GM18870 (cell line): ENCODE measurements around the gene CDKAL1.

Source experiments
- ATAC-seq: cut with Tn5 transposase; IDR thresholded peaks from one replicate; pipeline ENCODE4 v1.9.1; 2021; ENCODE audit warnings: moderate library complexity; ENCODE audit not compliant: unreplicated experiment

The CDKAL1 gene

GRCh38 chr6:20909621-20910020 lies 375.4 kb downstream of the CDKAL1 start:
- ATAC-seq: no peak

DNA sequence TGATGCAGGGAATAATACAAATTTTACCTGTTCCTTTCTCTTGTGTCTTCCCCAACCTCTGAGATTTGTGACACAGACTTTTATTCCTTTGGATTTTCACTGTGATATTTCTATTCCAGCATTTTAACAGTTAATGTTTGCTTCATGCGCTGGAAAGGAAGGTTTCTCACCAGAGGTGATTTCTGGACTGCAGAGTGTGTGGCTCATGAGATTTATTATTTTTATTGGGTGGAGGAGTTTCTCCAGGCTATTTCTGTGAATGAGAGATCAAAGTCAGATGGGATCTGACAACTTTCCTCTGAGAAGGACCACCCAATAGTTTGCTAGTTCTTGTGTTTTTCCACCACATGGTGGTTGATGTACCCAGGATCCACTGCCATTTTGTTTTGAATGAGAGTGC lies 377.5 kb downstream of the CDKAL1 start:
- ATAC-seq: no peak

DNA sequence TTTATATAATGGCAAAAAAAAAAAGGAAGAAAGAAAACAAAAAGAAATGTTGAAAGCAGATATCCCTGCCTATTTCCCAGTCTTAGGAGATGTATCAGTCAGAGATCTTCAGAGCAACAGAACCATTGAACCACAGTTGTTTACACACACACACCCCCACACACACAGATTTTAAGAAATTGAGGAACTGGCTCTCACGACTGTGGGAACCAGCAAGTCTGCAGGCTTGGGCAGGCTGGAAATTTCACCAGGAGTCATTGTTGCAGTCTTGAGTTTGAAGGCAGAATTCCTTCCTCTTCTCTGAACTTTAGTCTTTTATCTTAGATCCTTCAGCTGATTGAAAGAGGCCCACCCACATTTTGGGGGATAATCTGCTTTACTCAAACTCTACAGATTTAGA lies 380.9 kb downstream of the CDKAL1 start:
- ATAC-seq: no peak

DNA sequence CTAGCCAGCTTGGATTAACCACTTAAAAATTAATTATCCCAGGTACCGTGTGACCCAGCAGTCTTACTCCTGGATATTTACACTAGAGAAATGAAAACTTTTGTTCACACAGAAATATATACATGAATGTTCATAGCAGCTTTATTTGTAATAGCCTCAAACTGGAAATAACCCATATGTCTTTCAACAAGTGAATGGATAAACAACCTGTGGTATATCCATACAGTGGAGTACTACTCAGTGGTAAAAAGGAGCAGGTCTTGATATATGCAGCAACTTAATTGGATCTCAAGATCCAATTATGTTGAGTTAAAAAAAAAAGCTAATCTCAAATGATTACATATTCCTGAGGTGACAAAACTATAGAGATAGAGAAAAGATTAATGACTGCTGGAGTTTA lies 381.4 kb downstream of the CDKAL1 start:
- ATAC-seq: no peak

- ATAC-seq: no peak
Observed at GRCh38 chr6:20916086-20916485, 381.8 kb downstream of the CDKAL1 start.

DNA sequence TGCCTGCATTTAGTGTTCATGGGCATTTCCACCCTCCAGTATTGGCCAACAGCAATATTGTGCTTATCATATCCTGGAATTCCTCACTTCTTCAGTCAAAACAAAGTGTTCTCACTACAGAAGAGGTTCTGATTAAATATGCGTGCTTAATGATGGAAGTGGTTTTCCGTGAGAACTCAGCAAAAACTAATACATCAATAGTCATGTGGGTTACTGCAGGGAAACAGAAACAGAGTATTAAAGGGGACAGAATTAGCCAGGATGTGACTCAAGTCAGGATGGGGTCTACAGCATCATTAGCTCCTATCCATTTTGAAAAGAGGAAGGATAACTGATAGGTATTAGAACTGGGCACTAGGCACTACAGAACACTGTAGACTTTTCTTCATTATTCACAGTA lies 384.6 kb downstream of the CDKAL1 start:
- ATAC-seq: no peak

- ATAC-seq: peak; percentile 91
Observed at GRCh38 chr6:20919677-20920385, 385.6 kb downstream of the CDKAL1 start.

DNA sequence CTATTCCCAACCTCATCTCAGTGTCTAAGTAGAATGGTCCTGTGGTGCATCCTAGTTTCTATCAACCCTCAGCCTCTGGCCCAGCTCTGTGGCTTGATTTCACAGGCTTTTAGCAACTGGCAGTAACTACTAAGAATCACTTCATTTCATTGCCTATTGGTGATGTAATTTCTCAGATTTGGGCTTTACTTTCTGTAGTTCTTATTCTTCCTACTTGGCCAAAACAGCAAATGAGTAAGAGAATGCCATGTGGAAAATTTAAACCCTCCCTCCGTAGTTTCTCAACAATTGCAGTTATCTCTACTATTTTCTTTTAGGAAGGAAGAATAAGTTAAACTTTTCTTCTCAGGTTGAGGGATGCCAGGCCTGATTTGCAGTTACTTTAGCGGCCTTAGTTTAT lies 387.3 kb downstream of the CDKAL1 start:
- ATAC-seq: no peak

DNA sequence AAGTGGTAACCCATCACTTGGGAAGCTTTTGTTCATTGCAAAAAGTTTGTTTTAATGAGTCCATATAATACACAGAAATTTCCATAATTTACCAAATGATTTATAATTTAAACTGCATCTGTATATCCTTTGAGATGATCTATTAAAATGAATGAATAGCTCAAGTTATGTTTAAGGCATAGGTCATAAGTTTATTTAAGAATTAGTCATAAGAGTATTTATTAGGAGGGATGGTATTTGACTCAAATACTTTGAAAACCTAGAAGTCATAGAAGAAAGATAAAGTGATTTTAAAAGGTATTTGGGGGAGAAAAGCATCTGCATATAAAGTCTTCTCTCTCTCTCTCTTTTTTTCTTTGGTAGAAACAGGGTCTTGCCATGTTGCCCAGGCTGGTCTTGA lies 388.5 kb downstream of the CDKAL1 start:
- no peak for ATAC-seq

DNA sequence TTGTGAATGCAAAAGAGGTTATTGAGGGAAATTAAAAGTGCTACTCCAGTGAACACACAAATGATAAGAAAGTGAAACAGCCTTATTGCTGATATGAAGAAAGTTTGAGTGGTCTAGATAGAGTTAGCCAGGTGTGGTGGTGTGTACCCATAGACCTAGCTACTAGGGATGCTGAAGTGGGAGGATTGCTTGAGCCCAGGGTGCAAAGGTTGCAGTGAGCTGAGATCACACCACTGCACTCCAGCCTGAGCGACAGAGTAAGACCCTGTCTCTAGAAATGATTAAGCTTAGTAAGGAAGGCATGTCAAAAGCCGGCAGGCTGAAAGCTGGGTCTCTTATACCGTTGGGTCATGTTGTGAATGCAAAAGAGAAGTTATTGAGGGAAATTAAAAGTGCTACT lies 389.8 kb downstream of the CDKAL1 start:
- ATAC-seq: peak; percentile 37

DNA sequence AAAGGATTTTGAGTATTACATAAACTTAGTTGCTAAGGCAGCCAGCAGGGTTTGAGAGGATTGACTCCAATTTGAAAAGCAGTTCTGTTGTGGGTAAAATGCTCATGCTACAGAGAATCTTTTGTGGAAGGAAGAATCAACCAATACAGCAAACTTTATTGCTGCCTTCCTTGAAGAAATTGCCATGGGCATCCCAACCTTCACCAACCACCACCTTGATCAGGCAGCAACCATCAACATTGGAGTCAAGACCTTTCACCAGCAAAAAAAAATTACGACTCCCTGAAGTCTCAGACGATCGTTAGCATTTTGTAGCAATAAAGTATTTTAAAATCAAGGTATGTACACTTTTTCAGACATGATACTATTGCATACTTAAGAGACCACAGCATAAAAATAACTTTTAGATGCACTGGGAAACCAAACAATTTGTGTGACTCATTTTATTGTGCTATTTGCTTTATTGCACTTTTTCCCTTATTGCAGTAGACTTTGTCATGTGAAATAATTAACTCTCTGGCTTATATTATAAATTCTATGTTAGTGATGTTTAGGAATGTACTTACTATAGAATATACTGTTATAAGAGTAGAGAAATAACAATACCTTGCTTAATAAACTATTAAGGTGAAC lies 390.8 kb downstream of the CDKAL1 start:
- ATAC-seq: no peak

DNA sequence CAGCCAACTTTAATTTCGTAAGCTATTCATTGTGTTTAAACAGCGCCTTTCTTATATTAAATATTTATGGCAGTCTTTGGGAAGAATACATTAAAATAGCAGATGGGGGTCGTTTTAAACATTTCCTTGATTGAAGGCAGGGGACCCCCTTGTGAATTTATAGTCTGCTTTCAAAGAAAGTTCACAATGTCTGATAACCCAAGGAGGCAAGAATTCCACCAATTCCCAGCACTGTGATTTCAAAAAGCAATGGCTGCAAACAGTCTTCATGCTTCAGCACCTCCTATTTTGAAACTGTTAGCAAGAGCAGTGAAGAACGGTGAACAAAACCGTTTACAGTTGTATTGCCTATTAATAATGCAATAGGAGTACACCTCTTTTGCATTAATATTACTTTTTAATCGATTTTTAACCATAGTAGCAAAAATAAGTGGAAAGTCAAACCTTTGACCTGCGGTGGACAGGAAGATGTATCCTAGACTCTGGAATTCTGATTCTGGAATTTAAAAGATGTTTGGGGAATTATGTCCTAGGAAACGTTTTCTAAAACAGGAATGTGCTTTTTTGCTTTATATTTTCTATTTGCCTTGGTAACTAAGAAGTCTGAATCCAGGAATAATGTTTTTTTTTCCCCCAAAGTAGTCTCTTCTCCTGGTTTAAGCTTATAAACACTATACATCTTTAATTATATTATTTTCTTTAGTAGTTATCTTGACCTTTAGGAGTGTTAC lies 393.0 kb downstream of the CDKAL1 start:
- no peak for ATAC-seq

DNA sequence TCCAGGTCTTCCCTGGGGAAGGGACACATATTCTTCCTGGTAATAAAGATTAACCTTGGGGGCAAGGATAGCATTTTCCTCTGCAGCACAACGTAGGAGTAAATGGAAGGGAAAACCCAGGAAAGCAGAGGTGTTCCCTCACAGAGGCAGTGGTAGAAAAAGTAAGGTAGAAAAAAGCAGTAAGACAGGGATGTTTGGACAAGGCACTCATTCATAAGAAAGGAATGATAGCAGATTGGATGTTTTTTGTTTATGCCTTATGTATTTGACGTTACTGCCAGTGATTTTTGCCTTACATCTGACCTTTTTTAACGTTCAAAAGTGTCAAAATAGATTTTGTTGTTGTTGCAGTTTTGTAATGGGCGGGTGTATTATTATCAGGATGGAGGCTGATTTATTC lies 395.0 kb downstream of the CDKAL1 start:
- ATAC-seq: no peak

GRCh38 chr6:20931093-20931492 lies 396.8 kb downstream of the CDKAL1 start:
- no peak for ATAC-seq

DNA sequence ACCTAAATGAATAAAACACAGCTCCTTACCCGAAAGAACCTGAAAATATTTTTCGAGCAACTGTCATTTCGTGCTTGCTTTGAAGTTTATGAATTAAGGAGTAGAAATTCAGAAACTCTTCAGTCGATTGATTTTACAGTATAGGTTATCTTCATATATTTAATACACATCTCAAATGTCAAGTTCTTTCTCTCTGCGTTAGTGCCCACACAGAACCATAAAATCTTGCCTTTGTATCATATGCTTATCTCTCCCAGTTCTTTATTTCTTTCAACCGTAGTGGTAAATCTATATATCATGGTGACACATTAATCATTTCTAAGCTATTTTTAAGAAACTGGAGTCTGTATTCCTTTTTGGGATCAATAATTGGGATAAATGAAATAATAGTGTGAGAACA lies 397.5 kb downstream of the CDKAL1 start:
- no peak for ATAC-seq

DNA sequence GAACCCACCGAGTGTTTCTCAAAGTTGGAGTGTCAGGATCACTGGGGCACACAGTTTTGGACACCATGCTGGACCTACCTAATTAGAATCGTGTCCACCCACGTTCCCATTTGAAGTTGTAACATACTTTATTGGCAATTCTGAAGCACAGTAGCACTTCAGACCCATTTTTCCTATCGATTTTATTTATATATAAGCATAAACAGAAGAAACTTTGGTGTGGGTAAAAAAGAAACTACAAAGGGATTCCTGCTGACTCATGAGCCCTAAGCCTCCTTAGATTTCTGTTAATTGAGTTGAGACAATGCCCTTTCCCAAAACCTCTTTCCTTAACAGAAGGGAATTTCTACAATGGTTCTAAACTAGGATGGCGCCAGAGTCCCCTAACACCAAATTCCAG lies 398.0 kb downstream of the CDKAL1 start:
- no peak for ATAC-seq

DNA sequence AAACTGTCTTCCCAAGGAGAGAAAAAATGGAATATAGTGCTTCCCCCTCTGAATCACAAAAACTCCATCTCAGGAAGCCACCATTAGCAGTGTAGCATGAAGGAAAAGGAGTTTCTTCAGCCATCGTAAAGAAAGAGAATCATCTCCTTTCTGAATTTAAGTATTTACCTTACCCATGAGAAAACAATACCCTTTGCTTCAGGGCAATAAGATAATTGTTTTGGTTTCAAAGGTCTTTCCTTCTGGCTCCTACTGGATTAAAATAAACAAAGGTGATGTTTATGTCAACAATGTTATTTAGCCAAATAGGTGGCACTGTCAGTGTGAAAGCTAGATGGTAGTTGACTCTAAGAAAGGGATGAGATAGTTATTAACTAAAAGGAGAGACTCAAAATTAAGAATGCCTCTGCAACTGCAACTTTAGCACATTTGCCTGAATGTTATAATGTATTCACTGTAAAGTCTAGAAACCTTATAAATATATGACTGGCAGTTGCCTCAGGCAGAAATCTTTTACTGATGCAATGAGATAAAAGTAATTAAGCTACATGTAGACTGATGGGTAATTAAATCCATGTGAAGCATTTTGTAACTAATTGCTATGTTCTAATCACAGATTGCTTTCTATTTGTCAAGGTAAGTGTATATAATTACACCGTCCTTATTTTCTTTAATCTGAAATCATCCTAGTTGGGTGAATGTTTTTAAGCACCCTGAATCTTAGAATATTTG lies 399.0 kb downstream of the CDKAL1 start:
- ATAC-seq: no peak

DNA sequence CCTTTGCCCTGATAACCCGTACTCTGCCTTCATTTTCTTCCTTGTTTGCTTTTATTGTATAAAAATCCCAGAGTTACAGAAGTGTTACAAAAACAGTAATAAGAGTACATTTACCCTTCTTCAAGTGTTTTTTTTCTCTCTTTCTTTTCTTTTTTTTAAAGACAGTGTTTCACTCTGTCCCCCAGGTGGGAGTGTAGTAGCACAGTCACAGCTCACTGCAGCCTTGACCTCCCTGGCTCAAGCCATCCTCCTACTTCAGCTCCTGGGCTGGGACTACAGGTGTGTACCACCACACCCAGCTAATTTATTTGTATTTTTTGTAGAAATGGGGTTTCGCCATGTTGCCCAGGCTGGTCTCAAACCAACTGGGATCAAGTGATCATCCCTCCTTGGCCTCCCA lies 402.7 kb downstream of the CDKAL1 start:
- ATAC-seq: no peak

- no peak for ATAC-seq
Observed at GRCh38 chr6:20939161-20939775, 405.0 kb downstream of the CDKAL1 start.

DNA sequence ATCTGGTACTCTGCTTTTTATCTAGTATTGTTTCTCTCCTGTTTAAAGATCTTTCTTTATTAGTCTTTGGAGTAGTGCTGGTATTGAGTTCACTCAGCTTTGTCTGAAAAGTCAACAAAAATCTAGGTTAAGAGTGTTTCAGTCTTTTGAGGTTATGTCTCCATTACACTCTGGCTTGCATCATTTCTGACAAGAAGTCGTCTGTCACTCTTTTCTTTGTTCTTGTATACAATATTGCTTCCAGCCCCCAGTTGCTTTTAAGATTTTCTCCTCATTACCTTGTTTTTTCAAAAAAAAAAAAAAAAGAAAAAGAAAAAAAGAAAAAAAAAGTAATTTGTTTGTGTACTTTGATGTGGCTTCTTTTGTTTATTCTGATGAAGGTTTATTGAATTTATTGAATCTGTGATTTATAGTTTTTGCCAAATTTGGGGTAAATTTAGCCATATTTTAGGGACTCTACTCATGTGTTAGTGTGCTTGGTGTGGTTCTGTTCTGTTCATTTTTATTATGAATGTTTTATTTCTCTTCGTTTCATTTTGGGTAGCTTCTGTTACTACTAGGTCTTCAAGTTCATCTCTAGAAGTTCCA lies 408.9 kb downstream of the CDKAL1 start:
- ATAC-seq: no peak

DNA sequence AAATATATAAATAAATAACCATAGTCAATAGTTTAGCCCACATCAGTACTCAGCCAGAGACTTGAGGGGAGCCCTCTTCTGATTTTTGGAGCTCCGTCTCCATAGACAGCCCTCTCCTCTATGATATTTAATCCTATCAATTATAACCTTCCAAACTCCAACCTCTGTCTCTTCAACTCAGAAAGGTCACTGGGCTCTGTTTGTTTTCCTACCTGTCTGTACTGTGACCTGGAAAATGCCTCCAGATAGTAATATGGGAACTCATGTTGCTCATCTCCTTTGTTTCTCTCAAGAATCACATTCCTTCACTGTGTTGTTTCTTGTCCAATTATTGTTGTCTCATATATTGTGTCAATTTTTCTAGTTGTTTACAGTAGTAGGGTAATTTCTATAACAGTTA lies 409.7 kb downstream of the CDKAL1 start:
- no peak for ATAC-seq
